T-cell (primary cell): ENCODE data around the gene NRG3. TPM values are rescaled to one million over a fixed set of nuclear protein-coding genes. Genes with fewer than 3 reads are reported as not detected.

Experiments used
- ATAC-seq, 4 experiments: fragments of 200-7000 bp in 3 of 4; fragments of 150-1000 bp in 1 of 4; cut with Tn5 transposase; replicated peaks in 1 of 4; 1 replicate in 3 of 4; 2 replicates in 1 of 4; pipeline ENCODE4 v1.10.0; 2021; ENCODE audit warnings: moderate library complexity in 3 of 4, mild to moderate bottlenecking in 2 of 4, moderate number of reproducible peaks in 1 of 4
- CTCF ChIA-PET, 2 donors: fragments of 300-600 bp; sonication (Branson Sonifier 250); formaldehyde crosslinking; loops; one replicate each; lab custom pipeline; 2022; ENCODE audit warnings: antibody characterized with exemption in 2 of 2; lab: Charles Lee
- POLR2A ChIA-PET, 2 donors: fragments of 300-600 bp; sonication (Branson Sonifier 250); formaldehyde crosslinking; loops; one replicate each; lab custom pipeline; 2022; ENCODE audit warnings: antibody characterized with exemption in 2 of 2; lab: Charles Lee
- DNase-seq, 35 experiments: peaks; one replicate each; pipeline versions ENCODE4 v3.0.0 to v3.0.0-alpha.2; 2013 to 2023
- H3K27ac ChIP-seq: one replicate; pipeline ENCODE4 v1.5.1; 2013; ENCODE audit warnings: low read length
- H3K27me3 ChIP-seq, 2 experiments: replicated peaks in 1 of 2; 1 replicate in 1 of 2; 2 replicates in 1 of 2; pipeline versions ENCODE4 v1.6.1 to v1.7.0; 2013; ENCODE audit warnings: low read length in 1 of 2, mixed read lengths in 1 of 2; ENCODE audit not compliant: control insufficient read depth in 2 of 2, insufficient read depth in 2 of 2; ENCODE audit errors: extremely low read depth in 1 of 2
- H3K36me3 ChIP-seq, 2 donors: 1 replicate in 1 of 2; 2 replicates in 1 of 2; pipeline versions ENCODE4 v1.6.1 to v1.7.0; 2013; ENCODE audit warnings: low read length in 1 of 2; ENCODE audit not compliant: control insufficient read depth in 2 of 2, insufficient read depth in 1 of 2; ENCODE audit errors: extremely low read depth in 1 of 2
- H3K4me1 ChIP-seq, 2 experiments: 1 replicate in 1 of 2; 2 replicates in 1 of 2; pipeline versions ENCODE4 v1.6.1 to v1.7.0; 2013; ENCODE audit warnings: low read length in 2 of 2, mixed read lengths in 1 of 2; ENCODE audit not compliant: insufficient read depth in 2 of 2, control insufficient read depth in 1 of 2; ENCODE audit errors: extremely low read depth in 1 of 2
- H3K4me3 ChIP-seq, 2 donors: 1 replicate in 1 of 2; 2 replicates in 1 of 2; pipeline versions ENCODE4 v1.5.1 to v1.7.0; 2013; ENCODE audit warnings: mild to moderate bottlenecking in 2 of 2, low read length in 1 of 2, moderate library complexity in 1 of 2; ENCODE audit not compliant: control insufficient read depth in 1 of 2; ENCODE audit errors: extremely low read depth in 1 of 2
- H3K9me3 ChIP-seq: 2 replicates; pipeline ENCODE4 v1.7.0; 2013
- H3K27ac Mint-ChIP-seq, 2 donors: one replicate each; pipeline ENCODE4 v1.8.0; 2020 to 2021; ENCODE audit warnings: mild to moderate bottlenecking in 2 of 2, mixed read lengths in 2 of 2
- H3K27me3 Mint-ChIP-seq, 2 donors: one replicate each; pipeline ENCODE4 v1.8.0; 2021 to 2022; ENCODE audit warnings: mixed read lengths in 2 of 2
- H3K36me3 Mint-ChIP-seq: one replicate; pipeline ENCODE4 v1.8.0; 2021; ENCODE audit warnings: mixed read lengths
- H3K4me1 Mint-ChIP-seq, 3 donors: one replicate each; pipeline ENCODE4 v1.8.0; 2020 to 2022; ENCODE audit warnings: mixed read lengths in 3 of 3, mild to moderate bottlenecking in 1 of 3
- H3K4me3 Mint-ChIP-seq, 3 donors: one replicate each; pipeline ENCODE4 v1.8.0; 2020 to 2022; ENCODE audit warnings: mild to moderate bottlenecking in 3 of 3, mixed read lengths in 3 of 3, moderate library complexity in 3 of 3
- H3K9me3 Mint-ChIP-seq, 3 donors: one replicate each; pipeline ENCODE4 v1.8.0; 2020 to 2022; ENCODE audit warnings: mixed read lengths in 3 of 3
- WGBS: methylation state at CpG from one replicate; pipeline ENCODE4 v1.1.5; 2013; ENCODE audit warnings: missing lambda C conversion rate; ENCODE audit not compliant: insufficient coverage; 5-methylcytosine and 5-hydroxymethylcytosine counted together
- total RNA-seq, 35 experiments: library from RNA in 6 of 35; stranded (reverse) in 6 of 35; fragments of 120-200 nt in 1 of 35; gene quantifications; one replicate each; pipeline versions ENCODE4 v1.2.1 to v1.2.4 and lab custom pipeline; 2013 to 2026

Gene NRG3
- total RNA-seq, 5 donors from 2014 or later (not counting 1 experiment from before 2014, with no cell fraction given) = 0.12 TPM; not detected in 4

DNA sequence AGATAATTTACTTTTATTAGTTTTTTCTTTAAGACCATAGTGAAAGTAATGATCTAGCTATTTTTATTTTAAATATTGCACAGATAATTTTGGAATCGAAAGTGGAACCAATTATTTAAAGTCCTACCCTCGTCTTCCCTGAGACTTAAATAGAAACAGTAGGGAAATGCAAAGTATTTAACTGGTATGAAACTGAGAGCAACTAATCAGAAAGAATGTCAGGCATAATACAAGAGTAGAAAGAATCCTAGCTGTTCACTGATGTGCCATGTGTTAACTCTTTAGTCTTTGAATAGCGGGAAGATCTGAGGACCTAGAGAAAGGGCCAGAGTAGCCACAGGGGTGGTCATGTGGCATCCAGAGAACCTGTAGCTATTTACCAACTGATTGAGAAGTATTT, 630.0 kb downstream of the NRG3 start:
- Mint-ChIP-seq H3K4me3 (no peak overlapping the region), H3K9me3 (peaks cover 9 to 26% (median 17%) of the 10 kb centered on the region in 3 donors), H3K27me3 (no peaks in the 10 kb centered on the region), H3K36me3 (no peaks in the 10 kb centered on the region), H3K27ac (no peak overlapping the region), H3K4me1 (no peaks in the 10 kb centered on the region)
- H3K9me3 ChIP-seq = no peaks in the 10 kb centered on the region
- no CpG with 5 or more reads among the region's 3 CpGs for WGBS
- no peak overlapping the region for H3K4me3 ChIP-seq
- ChIA-PET CTCF (no interaction called here), POLR2A (no interaction called here)
- H3K27ac ChIP-seq = no peak overlapping the region
- DNase-seq (no peak), ATAC-seq (no peak)
- no peaks in the 10 kb centered on the region for H3K4me1 ChIP-seq
- H3K27me3 ChIP-seq = no peaks in the 10 kb centered on the region
- no peaks in the 10 kb centered on the region for H3K36me3 ChIP-seq

GRCh38 chr10:82506680-82507376, 631.8 kb downstream of the NRG3 start:
- no peak overlapping the region for H3K27ac Mint-ChIP-seq
- no peaks in the 10 kb centered on the region for H3K27me3 ChIP-seq
- ChIA-PET CTCF (no interaction called here), POLR2A (no interaction called here)
- H3K36me3 Mint-ChIP-seq = no peaks in the 10 kb centered on the region
- WGBS = 90% methylated on average over 3 of the region's 3 CpGs
- no peaks in the 10 kb centered on the region for H3K4me1 ChIP-seq
- H3K4me3 Mint-ChIP-seq = no peak overlapping the region
- H3K27ac ChIP-seq = no peak overlapping the region
- DNase-seq (no peak), ATAC-seq (no peak)
- peaks cover 8 to 24% (median 16%) of the 10 kb centered on the region in 3 donors for H3K9me3 Mint-ChIP-seq
- H3K36me3 ChIP-seq = no peaks in the 10 kb centered on the region
- H3K4me3 ChIP-seq = no peak overlapping the region
- H3K9me3 ChIP-seq = no peaks in the 10 kb centered on the region
- H3K27me3 Mint-ChIP-seq = no peaks in the 10 kb centered on the region
- no peaks in the 10 kb centered on the region for H3K4me1 Mint-ChIP-seq

- H3K9me3 ChIP-seq = no peaks in the 10 kb centered on the region
- no peak for DNase-seq
- no peaks in the 10 kb centered on the region for H3K27me3 ChIP-seq
- H3K36me3 ChIP-seq = no peaks in the 10 kb centered on the region
- H3K36me3 Mint-ChIP-seq = no peaks in the 10 kb centered on the region
- no peak for ATAC-seq
- no CpG with 5 or more reads among the region's 1 CpG for WGBS
- no peak overlapping the region for H3K27ac Mint-ChIP-seq
- no peaks in the 10 kb centered on the region for H3K4me1 ChIP-seq
- POLR2A ChIA-PET = no interaction called here
- H3K4me3 Mint-ChIP-seq = no peak overlapping the region
- peaks cover 16 to 17% (median 16%) of the 10 kb centered on the region in 3 donors for H3K9me3 Mint-ChIP-seq
- H3K4me1 Mint-ChIP-seq = no peaks in the 10 kb centered on the region
- CTCF ChIA-PET = no interaction called here
- no peaks in the 10 kb centered on the region for H3K27me3 Mint-ChIP-seq
- no peak overlapping the region for H3K4me3 ChIP-seq
- no peak overlapping the region for H3K27ac ChIP-seq
Observed at GRCh38 chr10:82515256-82515655, 640.3 kb downstream of the NRG3 start.

DNA sequence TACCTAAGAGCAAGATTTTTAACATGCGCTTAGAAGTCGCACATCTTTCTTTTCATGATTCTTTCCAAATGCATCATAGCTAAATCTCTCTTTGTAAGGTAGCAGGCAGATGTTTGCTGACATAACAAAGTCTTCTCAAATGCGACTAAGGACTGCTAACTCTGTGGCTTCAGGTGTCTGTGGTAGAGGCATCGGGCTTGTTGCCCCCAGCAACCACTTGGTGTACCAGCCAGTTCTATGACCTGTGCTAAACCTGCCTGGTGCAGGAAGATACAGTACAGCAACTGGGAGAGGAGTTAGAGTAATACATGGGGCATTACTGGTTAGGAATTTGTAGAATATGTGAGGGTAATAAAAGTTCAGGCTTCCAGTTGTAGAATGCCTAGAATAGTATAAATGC, 654.1 kb downstream of the NRG3 start:
- Mint-ChIP-seq H3K4me3 (no peak overlapping the region), H3K4me1 (no peaks in the 10 kb centered on the region), H3K9me3 (peaks cover 4 to 10% (median 6%) of the 10 kb centered on the region in 3 donors), H3K27me3 (no peaks in the 10 kb centered on the region), H3K36me3 (no peaks in the 10 kb centered on the region), H3K27ac (no peak overlapping the region)
- ChIA-PET CTCF (no interaction called here), POLR2A (interaction anchor here in 1 of 2 donors (0.7 kb wide), 1 partner anchor 26 kb away, joined by 3 read pairs; no protein-coding TSS in a partner anchor)
- H3K9me3 ChIP-seq = no peaks in the 10 kb centered on the region
- DNase-seq (no peak), ATAC-seq (no peak)
- no peak overlapping the region for H3K4me3 ChIP-seq
- no peaks in the 10 kb centered on the region for H3K36me3 ChIP-seq
- no peaks in the 10 kb centered on the region for H3K27me3 ChIP-seq
- WGBS = 58% methylated on average over 2 of the region's 4 CpGs
- H3K27ac ChIP-seq = no peak overlapping the region
- H3K4me1 ChIP-seq = no peaks in the 10 kb centered on the region

GRCh38 chr10:82535457-82535856, 660.5 kb downstream of the NRG3 start:
- Mint-ChIP-seq H3K27me3 (no peaks in the 10 kb centered on the region), H3K4me1 (no peaks in the 10 kb centered on the region), H3K9me3 (peaks cover 4 to 8% (median 4%) of the 10 kb centered on the region in 3 donors), H3K4me3 (no peak overlapping the region), H3K27ac (no peak overlapping the region), H3K36me3 (no peaks in the 10 kb centered on the region)
- ChIA-PET POLR2A (no interaction called here), CTCF (no interaction called here)
- no peaks in the 10 kb centered on the region for H3K36me3 ChIP-seq
- no CpG with 5 or more reads among the region's 3 CpGs for WGBS
- ATAC-seq (no peak), DNase-seq (no peak)
- H3K27me3 ChIP-seq = no peaks in the 10 kb centered on the region
- H3K4me1 ChIP-seq = no peaks in the 10 kb centered on the region
- no peaks in the 10 kb centered on the region for H3K9me3 ChIP-seq
- no peak overlapping the region for H3K4me3 ChIP-seq
- no peak overlapping the region for H3K27ac ChIP-seq

DNA sequence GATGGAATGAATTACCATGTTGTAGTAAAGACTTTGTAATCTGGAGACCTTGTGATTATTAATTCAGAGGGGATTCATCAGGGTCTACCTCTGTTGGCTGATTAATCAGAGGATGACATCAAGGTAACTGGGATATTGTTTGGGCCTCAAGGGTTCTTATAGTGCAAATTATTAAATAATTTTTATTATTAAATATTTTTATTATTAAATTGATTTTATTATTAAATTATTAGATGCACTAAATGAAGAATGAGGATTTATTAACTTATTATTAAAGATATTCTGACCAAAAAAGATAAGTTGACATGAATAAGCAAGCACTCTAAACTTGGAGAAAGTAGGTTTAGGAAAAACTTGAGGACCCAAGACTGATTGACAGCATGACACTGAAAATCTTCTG, 661.7 kb downstream of the NRG3 start:
- Histone ChIP-seq H3K4me3 (no peak overlapping the region), H3K36me3 (no peaks in the 10 kb centered on the region), H3K4me1 (no peaks in the 10 kb centered on the region), H3K27ac (no peak overlapping the region), H3K27me3 (no peaks in the 10 kb centered on the region), H3K9me3 (no peaks in the 10 kb centered on the region)
- no peak for ATAC-seq
- ChIA-PET POLR2A (no interaction called here), CTCF (no interaction called here)
- Mint-ChIP-seq H3K4me3 (no peak overlapping the region), H3K4me1 (no peaks in the 10 kb centered on the region), H3K9me3 (peaks cover 4 to 9% (median 4%) of the 10 kb centered on the region in 3 donors), H3K27me3 (no peaks in the 10 kb centered on the region), H3K27ac (no peak overlapping the region), H3K36me3 (no peaks in the 10 kb centered on the region)
- DNase-seq = no peak
